Measurements from ENCODE around the gene NHS. TPM values are rescaled to one million over a fixed set of nuclear protein-coding genes. Genes with fewer than 3 reads are reported as not detected.

Gene NHS
- total RNA-seq, 1 donor from 2014 or later, result 8.3 TPM

GRCh38 chrX:17375367-17375636 lies 302 bp downstream of the NHS start:
- H3K4me3 Mint-ChIP-seq, result peak overlapping the region; percentile 73
- peaks cover 23% of the 10 kb centered on the region for H3K4me1 Mint-ChIP-seq
- no peak for TF ChIP-seq CTCF (IDR thresholded peaks at IDR 0.05; ENCODE audit: unreplicated experiment)
- peaks cover 94% of the 10 kb centered on the region for H3K27me3 Mint-ChIP-seq (ENCODE audit: low read depth)
- no peaks in the 10 kb centered on the region for H3K9me3 Mint-ChIP-seq
- no peak overlapping the region for H3K27ac Mint-ChIP-seq
- H3K36me3 Mint-ChIP-seq, result no peaks in the 10 kb centered on the region
- DNase-seq (ENCODE audit: low spot score in 2 of 2, unreplicated experiment in 2 of 2), result no peak

- Mint-ChIP-seq H3K9me3 (peaks cover 4% of the 10 kb centered on the region), H3K4me3 (peak overlapping the region; percentile 73), H3K27ac (no peak overlapping the region), H3K4me1 (peaks cover 21% of the 10 kb centered on the region), H3K27me3 (ENCODE audit: low read depth) (peaks cover 94% of the 10 kb centered on the region), H3K36me3 (peaks cover 3% of the 10 kb centered on the region)
- DNase-seq (ENCODE audit: low spot score in 2 of 2, unreplicated experiment in 2 of 2), result peak in 1 of 2 experiments; percentile 59
- no peak for TF ChIP-seq CTCF (IDR thresholded peaks at IDR 0.05; ENCODE audit: unreplicated experiment)
Observed at GRCh38 chrX:17375637-17376430, 834 bp downstream of the NHS start.

- no peak for DNase-seq (ENCODE audit: low spot score in 2 of 2, unreplicated experiment in 2 of 2)
- no peak for TF ChIP-seq CTCF (IDR thresholded peaks at IDR 0.05; ENCODE audit: unreplicated experiment)
- peaks cover 21% of the 10 kb centered on the region for H3K4me1 Mint-ChIP-seq
- peaks cover 4% of the 10 kb centered on the region for H3K36me3 Mint-ChIP-seq
- no peak overlapping the region for H3K27ac Mint-ChIP-seq
- peaks cover 93% of the 10 kb centered on the region for H3K27me3 Mint-ChIP-seq (ENCODE audit: low read depth)
- H3K9me3 Mint-ChIP-seq, result peaks cover 10% of the 10 kb centered on the region
- peak overlapping the region; percentile 73 for H3K4me3 Mint-ChIP-seq
Observed at GRCh38 chrX:17376431-17377077, 1.6 kb downstream of the NHS start.

GRCh38 chrX:17377091-17377717 lies 2.2 kb downstream of the NHS start:
- peaks cover 90% of the 10 kb centered on the region for H3K27me3 Mint-ChIP-seq (ENCODE audit: low read depth)
- TF ChIP-seq CTCF (IDR thresholded peaks at IDR 0.05; ENCODE audit: unreplicated experiment), result no peak
- no peak overlapping the region for H3K27ac Mint-ChIP-seq

GRCh38 chrX:17377795-17378194 lies 2.8 kb downstream of the NHS start:
- Mint-ChIP-seq H3K4me1 (peaks cover 21% of the 10 kb centered on the region), H3K27ac (no peak overlapping the region), H3K36me3 (peaks cover 9% of the 10 kb centered on the region), H3K9me3 (peaks cover 22% of the 10 kb centered on the region), H3K27me3 (ENCODE audit: low read depth) (peaks cover 86% of the 10 kb centered on the region), H3K4me3 (peak overlapping the region; percentile 73)
- no peak for TF ChIP-seq CTCF (IDR thresholded peaks at IDR 0.05; ENCODE audit: unreplicated experiment)
- no peak for DNase-seq (ENCODE audit: low spot score in 2 of 2, unreplicated experiment in 2 of 2)

More at GRCh38 chrX:17377091-17377717, 2.2 kb downstream of the NHS start:
- peak overlapping the region; percentile 73 for H3K4me3 Mint-ChIP-seq
- H3K9me3 Mint-ChIP-seq, result peaks cover 16% of the 10 kb centered on the region
- peak in 1 of 2 experiments; percentile 40 for DNase-seq (ENCODE audit: low spot score in 2 of 2, unreplicated experiment in 2 of 2)
- H3K4me1 Mint-ChIP-seq, result peaks cover 21% of the 10 kb centered on the region
- peaks cover 7% of the 10 kb centered on the region for H3K36me3 Mint-ChIP-seq

Data from mesothelial cell of epicardium (in vitro differentiated cells).